HG02798 (cell line): ENCODE data around the gene PEPD.
"Not testable (repeated sequence)": the region's sequence is repeated elsewhere in the genome, so short reads cannot be mapped to it uniquely, and the experiment has no call there.

Experiments used
- ATAC-seq: cut with Tn5 transposase; IDR thresholded peaks from one replicate; pipeline ENCODE4 v1.9.1; 2021; ENCODE audit warnings: mild to moderate bottlenecking; ENCODE audit not compliant: unreplicated experiment, poor library complexity

PEPD gene

DNA sequence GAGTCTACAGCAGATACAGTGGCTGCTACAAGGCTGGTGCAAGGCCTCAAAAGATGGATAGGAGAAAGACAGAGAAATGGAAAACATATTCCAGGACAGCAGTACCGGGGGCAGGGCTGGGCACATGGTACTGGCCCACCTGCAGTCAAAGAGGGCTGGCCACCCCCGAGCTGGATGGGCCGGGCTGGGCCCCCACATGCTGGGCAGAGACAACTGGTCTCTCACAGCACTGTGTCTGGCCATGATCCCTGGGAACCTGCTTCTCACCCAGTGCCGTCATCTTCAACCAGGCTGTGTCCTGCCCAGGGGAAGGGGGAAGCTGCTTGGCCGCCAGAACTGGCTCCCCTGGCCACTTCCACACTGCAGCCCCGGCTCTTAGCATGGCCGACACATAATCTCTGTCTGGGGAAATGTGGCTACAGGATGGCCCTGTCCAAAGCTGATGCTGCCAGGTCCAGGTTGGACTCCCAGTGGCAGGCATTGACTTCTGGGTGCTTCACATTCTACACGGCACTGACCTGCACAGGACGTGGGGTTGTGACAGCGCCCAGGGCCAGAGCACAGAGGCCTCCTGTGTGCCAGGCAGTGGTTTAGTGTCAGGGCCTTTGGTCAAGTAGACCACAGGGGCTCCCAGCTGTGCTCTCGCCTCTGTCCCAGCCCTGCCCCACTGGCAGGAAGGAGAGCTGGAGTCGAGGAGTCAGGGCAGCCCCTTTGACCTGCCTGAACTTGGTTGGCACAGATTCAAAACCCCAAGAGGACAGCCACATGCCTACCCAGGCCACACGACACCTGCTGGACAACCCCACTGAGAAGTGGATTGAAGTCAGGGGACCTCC, 21.7 kb downstream of the PEPD start:
- no peak for ATAC-seq

DNA sequence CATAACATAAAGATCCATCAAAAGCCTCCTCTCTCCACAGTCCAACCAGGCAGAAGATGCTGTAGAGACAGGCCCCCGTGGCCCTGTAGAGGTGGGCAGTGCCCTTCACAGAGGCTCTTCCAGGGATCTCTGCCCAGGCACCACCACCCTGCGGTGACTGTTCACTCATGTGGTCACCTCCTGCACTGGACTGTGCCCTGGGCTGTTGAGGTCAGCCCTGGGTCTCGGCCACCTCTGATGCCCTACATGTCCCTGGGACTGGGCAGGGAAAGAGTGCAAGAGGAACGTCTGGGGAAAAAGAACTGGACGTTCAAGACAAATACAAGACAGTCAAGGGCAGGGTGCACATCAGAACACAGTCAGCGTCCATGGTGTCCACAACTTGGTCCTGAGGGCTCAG, 22.3 kb downstream of the PEPD start:
- no peak for ATAC-seq

DNA sequence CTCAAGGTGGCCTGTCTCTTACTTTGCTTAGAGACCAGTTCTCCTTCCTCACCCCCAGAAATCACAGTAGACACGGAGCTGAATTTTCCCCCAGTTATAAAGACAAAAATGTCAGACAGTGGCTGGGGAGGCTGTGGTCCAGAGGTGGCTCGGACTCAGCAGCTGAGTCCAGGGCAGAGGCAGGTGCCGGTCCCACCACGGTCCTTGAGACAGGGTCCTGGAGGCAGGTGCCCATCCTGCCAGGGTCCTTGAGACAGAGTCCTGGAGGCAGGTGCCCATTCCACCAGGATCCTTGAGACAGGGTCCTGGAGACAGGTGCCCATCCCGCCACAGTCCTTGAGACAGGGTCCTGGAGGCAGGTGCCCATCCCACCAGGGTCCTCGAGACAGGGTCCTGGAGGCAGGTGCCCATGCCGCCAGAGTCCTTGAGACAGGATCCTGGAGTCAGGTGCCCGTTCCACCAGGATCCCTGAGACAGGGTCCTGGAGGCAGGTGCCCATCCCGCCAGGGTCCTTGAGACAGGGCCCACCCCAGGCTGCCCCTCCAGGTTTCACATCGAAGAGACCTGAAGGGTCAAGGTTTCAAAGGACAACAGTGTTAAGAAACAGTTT, 23.1 kb downstream of the PEPD start:
- ATAC-seq = no peak

DNA sequence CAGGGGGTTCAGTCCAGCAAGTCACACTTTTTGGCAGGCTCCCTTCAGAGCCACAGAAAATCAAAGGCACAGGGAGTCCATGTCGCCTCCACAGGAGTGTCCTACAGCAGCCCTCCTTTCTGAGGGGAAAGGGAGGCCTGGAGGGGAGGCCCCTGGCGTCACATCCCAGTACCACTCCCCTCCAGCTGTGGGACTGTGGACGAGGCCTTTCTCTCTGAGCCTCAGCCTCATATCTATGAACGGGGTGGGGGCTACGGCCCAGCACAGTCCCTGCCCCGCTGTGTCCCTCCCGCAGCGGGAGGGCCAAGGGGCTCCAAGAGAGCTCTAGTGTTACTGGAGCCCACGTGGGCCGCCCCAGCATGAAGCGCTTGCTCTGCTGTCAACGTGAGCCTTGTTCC, 23.8 kb downstream of the PEPD start:
- no peak for ATAC-seq

DNA sequence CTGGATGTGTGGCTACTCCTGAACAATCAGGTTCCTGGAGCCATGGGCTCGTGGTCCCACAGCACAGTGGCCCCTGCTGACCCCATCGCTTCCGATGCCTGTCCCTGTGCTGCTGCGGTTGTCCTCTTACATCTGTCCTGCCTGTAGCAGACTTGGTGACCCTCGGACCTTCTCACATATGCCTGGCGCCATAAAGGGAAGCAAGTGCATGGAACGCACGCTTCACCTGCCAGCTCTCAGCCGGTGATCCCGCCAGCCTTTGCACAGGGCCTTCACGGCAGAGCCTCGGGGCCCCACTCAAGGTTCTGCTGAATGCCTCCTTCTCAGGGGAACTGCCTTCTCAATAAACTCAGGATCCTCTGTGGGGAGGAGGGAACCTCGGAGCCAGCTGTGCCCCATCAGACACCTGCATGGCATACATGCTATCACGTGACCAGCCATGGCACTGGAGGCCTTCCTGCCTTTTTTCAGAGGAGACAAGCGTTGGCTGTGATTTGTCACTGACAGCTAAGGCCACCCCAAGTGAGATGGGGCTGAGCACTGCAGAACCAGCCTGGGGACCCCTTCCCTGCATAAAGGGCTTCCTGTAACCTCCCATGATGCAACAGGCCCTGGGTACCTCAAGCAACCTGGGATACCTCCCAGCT, 24.3 kb downstream of the PEPD start:
- ATAC-seq = no peak

DNA sequence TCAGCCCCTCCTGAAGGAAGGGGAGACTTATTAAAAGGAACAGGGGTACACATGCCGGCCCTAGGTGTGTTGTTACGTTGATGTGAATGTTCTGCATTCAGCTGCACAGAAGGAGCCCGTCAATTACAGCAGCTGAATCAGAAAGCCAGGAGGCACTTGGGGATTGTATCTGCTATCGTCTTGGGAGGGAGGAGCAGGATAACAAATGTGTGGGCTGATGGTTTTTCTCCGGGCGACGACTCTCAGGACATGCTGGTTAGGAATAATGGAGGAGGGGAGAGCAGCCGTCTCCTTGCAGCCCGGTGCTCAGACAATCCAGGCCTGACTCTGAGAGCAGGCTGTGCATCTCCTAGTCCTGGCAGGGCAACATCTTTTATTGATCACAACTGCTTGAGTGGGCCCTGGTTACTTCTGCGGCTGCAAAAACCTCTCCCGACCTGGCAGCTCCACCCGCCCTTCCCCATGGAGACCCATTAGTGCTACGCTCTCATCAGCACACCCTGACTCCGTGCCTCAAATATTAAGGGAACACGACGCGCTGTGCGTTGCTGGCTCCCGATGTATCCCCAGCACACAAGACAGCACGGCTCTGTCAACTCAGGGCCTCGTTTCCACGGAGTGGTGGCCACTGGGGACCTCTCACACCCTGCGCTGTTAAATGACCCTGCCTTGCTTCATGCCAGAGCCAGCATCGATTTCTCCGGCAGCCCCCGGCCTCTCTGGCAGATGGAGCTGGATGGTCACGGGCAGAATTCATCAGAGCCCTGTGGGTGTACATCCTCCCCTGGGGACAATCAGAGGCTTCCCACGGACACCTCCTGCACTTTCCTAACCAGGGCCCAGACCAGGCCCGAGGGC, 25.3 kb downstream of the PEPD start:
- no peak for ATAC-seq

DNA sequence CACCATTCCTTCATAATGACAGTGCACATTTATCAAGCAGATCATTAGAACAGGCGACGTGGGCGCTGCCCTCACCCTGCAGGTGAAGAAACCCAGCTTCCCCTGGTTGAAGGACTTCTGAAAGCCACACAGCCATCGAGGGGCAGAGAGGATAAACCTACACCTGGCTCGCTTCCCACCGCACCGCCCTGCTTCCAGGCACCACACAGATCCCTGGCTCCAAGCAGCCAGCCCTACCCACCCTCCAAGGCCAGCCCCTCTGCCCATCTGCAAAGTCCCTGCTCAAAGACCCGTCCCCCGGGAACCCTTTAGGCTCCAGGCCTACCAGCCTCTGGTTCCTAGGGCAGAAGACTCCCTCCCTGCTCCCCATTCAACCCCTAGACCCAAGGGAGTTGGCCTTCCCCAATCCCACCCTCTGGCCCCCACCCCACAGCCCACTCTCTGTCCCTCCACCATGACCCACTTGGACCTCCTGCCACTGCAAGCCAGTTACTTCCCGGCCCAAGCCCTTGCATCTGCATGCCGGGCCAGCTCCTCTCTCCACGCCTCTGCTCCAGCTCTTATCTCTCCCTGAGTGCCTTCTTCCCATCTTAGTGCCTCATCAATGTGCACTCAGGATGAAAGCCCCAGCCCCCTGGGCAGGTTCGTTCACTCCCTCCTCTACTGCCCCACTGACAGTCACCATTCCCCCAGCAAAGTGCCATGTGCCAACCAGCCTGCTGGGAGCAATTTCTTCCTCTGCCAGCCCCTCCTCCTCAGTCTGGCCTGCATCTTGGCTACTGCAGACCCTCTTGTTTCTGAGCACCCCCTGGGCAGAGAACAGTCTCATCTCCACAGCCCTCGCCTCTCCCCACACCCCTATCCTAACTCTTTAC, 28.0 kb downstream of the PEPD start:
- no peak for ATAC-seq

DNA sequence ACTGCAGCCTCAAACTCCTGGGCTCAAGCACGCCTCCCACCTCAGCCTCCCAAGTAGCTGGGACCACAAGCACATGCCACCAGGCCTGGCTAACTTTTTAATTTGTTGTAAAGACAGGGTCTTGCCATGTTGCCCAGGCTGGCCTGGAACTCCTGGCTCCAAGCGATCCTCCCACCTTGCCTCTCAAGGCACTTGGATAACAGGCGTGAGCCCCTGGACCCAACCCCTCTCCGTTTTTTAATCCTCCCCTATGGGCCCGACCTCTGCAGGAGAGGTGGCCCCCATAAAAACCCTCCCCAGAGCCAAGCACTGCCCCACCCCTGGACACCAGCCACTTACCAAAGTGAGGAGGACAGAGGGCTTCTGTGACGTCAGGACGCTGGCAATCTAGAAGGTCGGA, 28.6 kb downstream of the PEPD start:
- no peak for ATAC-seq

DNA sequence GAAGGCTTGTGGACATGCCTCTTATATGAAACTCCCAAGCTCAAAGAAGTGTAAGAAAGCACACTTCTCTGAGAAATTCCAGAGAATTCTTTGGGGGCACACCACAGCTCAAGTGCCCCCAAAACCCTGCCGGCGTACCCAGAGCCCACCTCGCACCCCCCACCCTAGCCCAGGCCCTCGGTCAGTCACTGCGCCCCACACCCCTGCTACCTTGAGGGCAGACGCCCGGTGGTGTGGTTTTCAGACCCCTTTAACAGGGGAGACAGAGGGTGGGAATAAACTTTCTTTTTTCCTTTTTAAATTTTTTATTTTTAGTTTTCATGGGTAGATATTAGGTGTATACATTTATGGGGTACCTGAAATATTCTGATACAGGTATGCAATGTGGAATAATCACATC, 29.5 kb downstream of the PEPD start:
- ATAC-seq = no peak

DNA sequence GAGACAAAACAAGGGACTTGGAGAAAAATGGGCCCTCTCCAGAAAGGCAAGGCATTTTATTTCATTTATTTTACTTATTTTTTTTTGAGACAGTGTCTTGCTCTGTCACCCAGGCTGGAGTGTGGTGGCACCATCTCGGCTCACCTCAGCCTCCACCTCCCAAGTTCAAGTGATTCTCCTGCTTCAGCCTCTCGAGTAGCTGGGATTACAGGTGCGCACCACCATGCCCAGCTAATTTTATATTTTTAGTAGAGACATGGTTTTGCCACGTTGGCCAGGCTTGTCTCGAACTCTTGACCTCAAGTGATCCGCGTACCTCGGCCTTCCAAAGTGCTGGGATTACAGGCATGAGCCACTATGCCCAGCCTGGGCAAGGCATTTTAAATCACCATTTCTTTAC, 31.0 kb downstream of the PEPD start:
- ATAC-seq = not testable (repeated sequence)

DNA sequence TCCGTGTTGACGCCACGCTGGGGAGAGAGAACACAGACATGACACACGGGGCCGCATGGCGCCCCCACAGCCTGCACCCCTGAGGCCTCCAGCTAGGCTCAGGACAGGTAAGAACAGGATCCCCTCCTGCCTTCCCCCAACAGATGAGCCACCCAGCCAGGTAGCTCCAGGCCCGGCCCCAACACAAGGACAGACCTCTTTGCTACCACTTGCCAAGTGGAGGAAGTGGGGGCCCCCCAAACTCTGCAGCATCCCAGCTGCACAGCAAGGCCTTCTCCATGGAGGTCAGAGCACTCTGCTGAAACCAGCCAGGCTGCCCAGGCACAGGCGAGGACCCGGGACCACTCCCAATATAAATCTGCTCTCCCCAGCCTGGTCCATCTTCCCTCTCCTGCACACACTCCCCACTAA, 31.5 kb downstream of the PEPD start:
- no peak for ATAC-seq

DNA sequence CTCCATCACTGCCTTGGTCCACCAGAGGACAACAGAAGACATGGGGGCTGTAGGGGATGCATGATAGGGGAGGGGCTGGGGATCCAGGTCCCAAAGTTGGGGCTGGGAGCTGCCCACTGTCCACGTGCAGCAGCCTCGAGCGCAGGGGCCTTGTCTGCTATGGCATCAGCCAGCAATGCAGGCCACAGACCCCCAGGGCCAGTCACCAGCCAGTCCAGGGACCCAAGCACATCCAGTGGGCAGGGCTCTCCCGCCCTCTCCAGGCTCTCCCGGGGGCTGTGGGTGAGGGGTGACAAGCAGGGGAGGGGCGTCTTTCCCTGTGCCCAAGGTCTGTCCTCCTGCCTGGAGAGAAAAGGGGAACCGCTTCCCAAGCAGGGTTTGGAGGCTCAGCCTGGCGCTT, 32.8 kb downstream of the PEPD start:
- no peak for ATAC-seq

DNA sequence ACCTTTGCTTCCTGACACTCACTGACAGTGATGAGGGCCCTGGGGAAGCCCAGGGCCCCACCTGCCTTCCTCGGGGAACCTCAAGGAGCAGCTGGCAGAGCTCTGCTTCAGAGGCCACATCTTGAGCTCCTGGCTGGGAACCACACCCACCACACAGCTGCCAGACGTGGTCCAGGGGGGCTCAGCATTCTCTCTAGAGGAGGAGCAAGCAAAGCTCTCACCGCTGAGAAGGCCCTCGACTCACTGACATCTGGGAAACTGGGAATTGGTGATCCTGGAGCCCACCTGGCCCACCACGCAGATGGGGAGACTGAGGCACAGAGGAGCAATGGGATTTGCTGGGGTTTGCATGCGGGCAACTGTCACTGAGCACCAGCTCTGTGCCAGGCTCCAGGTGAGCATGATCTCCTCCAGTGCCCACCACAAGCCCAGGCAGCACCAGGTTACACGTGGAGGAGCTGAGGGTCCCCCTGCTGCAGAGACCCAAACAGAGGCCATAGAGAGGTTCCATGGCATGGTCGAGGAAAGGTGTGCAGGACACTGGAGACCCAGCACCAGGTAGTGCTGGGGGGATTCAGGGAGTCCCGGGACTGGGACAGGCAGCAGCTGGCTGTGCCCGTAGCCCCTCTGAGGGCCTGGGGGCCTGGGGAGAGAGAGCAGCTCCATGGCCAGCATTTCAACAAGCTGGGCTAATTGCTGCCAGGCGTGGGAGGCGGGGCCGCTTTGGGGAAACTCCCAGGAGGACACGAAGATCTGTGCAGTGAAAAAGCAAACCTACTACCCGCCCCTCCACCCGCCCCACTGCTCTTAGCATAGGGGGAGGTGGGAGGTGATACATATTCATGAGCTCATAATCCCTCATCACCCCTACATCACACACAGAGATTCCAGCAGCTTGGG, 33.4 kb downstream of the PEPD start:
- no peak for ATAC-seq

DNA sequence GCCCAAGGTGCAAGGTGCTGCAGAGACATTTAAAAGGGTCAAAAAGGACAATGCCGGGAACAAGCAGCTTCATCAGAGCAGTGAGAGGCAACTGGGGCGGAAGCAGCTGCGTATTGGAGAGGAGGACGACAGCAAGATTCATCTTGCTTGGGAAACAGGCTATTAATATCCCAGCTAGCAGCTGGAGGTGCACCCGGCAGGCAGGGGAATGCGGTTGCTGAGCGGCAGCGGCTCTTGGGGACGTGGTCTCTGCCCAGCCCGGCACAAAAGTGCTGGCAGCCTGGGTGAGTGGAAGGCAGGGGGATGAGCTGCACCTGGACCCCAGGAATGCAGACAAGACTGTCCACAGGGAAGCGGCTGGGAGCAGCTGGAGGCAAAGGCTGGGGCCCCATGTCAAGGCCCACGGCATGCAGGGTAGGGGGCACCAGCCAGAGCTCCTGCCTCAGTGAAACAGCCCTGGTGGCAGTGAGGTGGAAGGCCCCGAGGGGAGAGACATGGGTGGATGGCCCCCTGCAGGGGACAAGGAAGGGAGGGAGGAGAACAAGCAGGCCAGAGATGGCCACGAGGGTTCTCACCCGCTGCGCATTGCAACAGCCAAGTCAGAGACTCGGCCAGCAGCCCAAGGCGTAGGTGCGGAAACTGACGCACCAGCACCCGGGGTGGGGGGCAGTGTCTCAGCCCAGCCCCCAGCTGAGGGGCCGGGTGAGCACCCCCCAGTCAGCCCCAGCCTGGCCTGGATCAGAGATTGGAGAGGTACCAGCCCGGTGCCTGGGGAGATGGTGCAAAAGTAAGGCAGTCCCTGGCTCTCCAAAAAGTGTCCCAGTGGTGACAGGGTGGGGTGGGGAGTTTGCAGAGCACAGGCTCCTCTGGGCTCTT, 34.4 kb downstream of the PEPD start:
- ATAC-seq = no peak

DNA sequence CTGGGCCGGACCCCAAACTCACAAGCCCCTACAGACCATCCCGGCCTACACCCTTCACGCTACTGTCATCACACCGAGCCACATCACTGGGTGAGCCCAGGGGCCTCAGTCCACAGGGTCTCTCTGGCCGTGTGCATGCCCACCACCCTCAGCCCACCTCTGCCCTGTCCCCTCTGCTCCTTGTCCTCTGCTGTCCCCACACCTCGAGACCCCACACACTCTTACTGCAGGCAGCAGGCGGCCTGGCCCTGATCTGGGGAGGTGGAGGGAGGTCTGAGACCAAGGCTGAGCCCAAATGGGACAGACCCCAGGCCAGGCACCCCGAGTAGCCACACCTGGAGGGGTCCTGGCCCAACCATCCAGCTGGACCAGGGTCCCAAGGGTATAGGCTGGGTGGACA, 35.2 kb downstream of the PEPD start:
- ATAC-seq = no peak

DNA sequence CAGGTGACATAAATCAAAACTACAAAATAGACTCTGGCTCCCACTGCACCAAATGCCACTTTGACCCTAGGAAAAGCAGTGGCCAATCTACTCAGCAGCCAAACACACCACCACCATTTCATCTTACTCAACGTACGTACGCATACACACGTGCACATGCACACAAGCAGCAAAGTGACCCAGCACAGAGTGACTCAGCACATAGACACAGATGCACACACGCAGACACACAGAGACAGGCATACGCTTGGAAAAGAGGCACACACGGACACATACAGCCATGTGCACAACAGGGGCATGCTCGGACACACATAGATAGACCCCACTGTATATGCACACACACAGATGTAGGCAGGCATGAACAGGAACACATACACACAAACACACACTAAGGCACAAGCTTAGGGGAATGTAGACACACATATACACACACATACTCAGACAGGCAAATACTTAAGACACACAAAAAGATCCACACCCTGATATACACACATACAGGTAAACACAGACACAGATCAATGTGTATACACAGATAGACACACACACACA, 37.3 kb downstream of the PEPD start:
- no peak for ATAC-seq

DNA sequence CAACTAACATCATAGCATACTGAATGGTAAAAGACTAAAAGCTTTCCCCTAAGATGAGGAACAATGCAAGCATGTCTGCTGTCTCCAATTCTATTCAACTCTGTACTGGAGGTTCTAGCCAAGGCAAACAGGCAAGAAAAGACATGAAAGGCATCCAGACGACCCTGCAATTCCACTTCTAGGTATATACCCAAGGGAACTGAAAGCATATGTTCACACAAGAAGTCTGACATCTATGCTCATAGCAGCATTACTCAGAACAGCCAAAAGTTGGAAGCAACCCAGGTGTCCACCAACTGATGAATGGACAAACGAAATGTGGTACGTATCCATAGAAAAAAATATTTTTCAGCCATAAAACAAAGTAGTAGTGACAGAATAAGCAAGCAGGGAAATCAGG, 39.1 kb downstream of the PEPD start:
- no peak for ATAC-seq

DNA sequence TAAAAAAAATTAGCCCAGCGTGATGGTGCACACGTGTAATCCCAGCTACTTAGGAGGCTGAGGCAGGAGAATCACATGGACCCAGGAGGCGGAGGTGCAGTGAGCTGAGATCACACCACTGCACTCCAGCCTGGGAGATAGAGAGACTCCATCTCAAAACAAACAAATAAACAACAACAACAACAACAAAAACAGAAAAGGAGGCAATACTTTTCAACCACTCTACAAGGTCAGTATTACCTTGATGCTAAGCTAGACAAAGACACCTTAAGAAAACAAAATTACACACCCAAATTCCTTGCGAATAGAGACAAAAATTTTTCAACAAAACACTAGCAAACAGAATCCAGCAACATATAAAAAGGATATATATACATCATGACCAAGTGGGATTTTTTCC, 39.7 kb downstream of the PEPD start:
- ATAC-seq = no peak
